ENCODE measurements around the gene TARP.
"Not testable (repeated sequence)": the region's sequence is repeated elsewhere in the genome, so short reads cannot be mapped to it uniquely, and the experiment has no call there.

Gene TARP

GRCh38 chr7:38283107-38283506 is 9.7 kb upstream of the TARP start:
- no peak overlapping the region for H3K4me3 ChIP-seq (ENCODE audit: insufficient read depth, low read depth, low read length)
- H3K36me3 ChIP-seq (replicated peaks; ENCODE audit: control insufficient read depth, insufficient read depth, low read length), result no peaks in the 10 kb centered on the region
- no peaks in the 10 kb centered on the region for H3K27me3 ChIP-seq (ENCODE audit: control insufficient read depth, insufficient read depth, low read length)
- DNase-seq, result no peak

DNA sequence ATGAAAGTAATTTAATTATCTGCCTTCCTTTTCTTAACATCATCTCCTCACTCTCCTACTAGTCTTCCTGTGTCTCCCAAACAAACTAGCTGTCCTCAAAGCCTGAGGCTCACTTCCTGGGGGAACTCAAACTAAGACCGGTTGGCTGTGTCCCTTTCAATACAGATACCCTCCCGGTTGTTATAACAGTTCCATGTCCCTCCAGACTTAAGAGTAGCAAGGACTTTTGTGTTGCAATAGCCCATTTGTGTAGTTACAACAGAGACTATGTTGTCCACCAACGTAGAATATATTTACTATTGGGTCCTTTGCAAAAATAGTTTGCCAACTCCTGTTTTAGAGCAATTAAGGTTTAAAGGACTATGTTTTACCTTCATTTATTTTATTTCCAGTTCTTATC is 8.6 kb upstream of the TARP start:
- H3K36me3 ChIP-seq (replicated peaks; ENCODE audit: control insufficient read depth, insufficient read depth, low read length), result no peaks in the 10 kb centered on the region
- no peaks in the 10 kb centered on the region for H3K27me3 ChIP-seq (ENCODE audit: control insufficient read depth, insufficient read depth, low read length)
- DNase-seq, result no peak
- H3K4me3 ChIP-seq (ENCODE audit: insufficient read depth, low read depth, low read length), result no peak overlapping the region

DNA sequence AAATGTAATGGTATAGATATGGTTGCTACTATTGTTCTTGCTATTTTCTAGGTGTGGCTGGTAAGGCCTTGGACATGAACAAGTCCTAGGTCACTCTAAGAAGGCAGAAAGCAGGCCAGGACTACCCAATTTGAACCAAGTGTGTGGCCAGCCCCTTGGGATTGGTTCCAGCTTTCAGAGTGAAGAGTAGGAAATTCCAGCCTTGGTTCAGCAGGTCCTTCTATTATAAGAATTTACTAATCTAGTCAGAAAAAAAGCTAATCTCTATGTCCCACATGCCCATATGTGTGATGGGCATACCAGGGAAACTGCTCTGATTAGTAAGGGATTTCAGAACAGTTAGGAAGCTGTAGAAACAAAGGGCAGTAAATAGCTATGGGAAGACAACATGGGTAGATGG is 7.8 kb upstream of the TARP start:
- no peaks in the 10 kb centered on the region for H3K36me3 ChIP-seq (replicated peaks; ENCODE audit: control insufficient read depth, insufficient read depth, low read length)
- DNase-seq, result no peak

DNA sequence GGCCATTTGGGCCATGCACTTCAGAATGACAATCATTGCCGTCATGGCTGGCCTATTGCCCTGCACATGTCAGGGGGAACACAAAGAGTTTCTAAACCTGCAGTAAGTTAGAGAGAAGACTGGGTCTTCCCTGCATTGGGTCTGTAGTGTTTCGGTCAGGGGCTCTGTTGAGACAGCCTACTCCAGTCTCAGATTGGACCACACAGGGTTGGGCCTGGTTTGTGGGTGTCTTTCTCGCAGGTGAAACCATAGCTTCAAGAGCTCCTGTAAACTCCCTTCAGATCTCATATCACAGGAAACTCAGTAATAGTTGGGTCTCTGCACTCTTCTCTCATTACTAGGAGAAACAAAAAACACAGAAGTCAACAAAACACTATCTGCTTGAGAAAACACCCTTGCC is 7.3 kb upstream of the TARP start:
- H3K36me3 ChIP-seq (replicated peaks; ENCODE audit: control insufficient read depth, insufficient read depth, low read length), result no peaks in the 10 kb centered on the region
- no peak overlapping the region for H3K4me3 ChIP-seq (ENCODE audit: insufficient read depth, low read depth, low read length)
- H3K27me3 ChIP-seq (ENCODE audit: control insufficient read depth, insufficient read depth, low read length), result no peaks in the 10 kb centered on the region
- DNase-seq, result no peak

More for the DNA sequence above, 7.8 kb upstream of the TARP start:
- Histone ChIP-seq H3K4me3 (ENCODE audit: insufficient read depth, low read depth, low read length) (no peak overlapping the region), H3K27me3 (ENCODE audit: control insufficient read depth, insufficient read depth, low read length) (no peaks in the 10 kb centered on the region)

GRCh38 chr7:38280000-38280399 is 6.6 kb upstream of the TARP start:
- H3K4me3 ChIP-seq (ENCODE audit: insufficient read depth, low read depth, low read length), result no peak overlapping the region
- H3K27me3 ChIP-seq (ENCODE audit: control insufficient read depth, insufficient read depth, low read length), result no peaks in the 10 kb centered on the region
- H3K36me3 ChIP-seq (replicated peaks; ENCODE audit: control insufficient read depth, insufficient read depth, low read length), result no peaks in the 10 kb centered on the region
- DNase-seq, result no peak

GRCh38 chr7:38276096-38276877 is 2.9 kb upstream of the TARP start:
- DNase-seq, result no peak
- no peaks in the 10 kb centered on the region for H3K27me3 ChIP-seq (ENCODE audit: control insufficient read depth, insufficient read depth, low read length)
- no peak overlapping the region for H3K4me3 ChIP-seq (ENCODE audit: insufficient read depth, low read depth, low read length)
- no peaks in the 10 kb centered on the region for H3K36me3 ChIP-seq (replicated peaks; ENCODE audit: control insufficient read depth, insufficient read depth, low read length)

DNA sequence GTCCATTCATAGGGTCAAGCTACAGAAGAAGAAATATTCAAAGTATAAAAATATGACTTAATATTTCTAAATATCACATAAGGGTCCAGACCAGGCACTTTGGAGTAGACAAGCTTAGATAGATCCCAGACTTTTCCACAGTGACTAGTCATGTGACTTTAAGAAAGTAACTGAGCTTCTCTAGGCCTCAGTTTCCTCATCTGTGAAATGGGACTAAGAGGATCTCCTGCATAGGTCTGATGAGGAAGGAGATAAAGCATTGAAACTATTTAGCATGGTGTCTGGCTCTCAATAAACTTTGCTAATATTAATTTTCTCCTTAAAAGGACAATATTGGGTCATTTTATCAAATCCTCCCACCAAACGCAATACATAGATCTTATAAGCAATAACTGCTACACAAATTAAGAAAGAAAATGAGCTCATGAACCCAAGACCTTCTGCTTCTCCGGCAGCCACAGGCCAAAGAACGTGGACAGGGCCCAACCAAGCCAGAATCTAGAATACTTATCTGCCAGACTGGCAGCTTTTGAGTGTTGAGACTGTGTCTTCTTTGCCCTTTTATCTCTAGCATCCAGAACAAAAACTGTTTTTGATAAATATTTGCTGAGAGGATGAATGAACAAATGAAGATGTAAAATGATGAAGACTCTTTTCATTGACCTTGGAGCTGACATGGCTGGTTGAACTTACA is 1.6 kb upstream of the TARP start:
- Histone ChIP-seq H3K36me3 (replicated peaks; ENCODE audit: control insufficient read depth, insufficient read depth, low read length) (no peaks in the 10 kb centered on the region), H3K27me3 (ENCODE audit: control insufficient read depth, insufficient read depth, low read length) (no peaks in the 10 kb centered on the region), H3K4me3 (ENCODE audit: insufficient read depth, low read depth, low read length) (no peak overlapping the region)
- DNase-seq, result no peak

GRCh38 chr7:38274486-38274885 is 1.1 kb upstream of the TARP start:
- H3K27me3 ChIP-seq (ENCODE audit: control insufficient read depth, insufficient read depth, low read length), result no peaks in the 10 kb centered on the region
- H3K36me3 ChIP-seq (replicated peaks; ENCODE audit: control insufficient read depth, insufficient read depth, low read length), result no peaks in the 10 kb centered on the region
- DNase-seq, result no peak
- no peak overlapping the region for H3K4me3 ChIP-seq (ENCODE audit: insufficient read depth, low read depth, low read length)

DNA sequence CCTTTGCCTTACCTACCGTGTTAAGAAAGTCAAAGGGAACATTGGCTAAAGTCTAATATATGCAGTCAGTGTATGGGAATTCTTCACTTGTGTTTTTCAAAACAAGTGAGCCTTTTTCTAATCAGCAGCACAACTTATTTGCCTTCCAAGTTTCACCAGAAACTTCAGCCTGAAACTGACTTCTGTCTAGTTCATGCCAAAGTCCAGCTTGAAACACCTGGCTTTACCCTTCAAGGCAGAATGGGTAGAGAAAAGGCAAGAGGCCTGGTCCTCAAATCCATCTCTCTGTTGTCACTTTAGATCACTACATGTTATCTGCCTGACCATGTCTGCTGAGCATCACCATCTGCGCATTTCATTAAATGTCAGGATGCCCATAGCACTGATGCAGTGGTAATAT is 3.0 kb downstream of the TARP start:
- not testable (repeated sequence) for H3K4me3 ChIP-seq (ENCODE audit: insufficient read depth, low read depth, low read length); H3K27me3 ChIP-seq (ENCODE audit: control insufficient read depth, insufficient read depth, low read length); DNase-seq; H3K36me3 ChIP-seq (replicated peaks; ENCODE audit: control insufficient read depth, insufficient read depth, low read length)

- not testable (repeated sequence) for H3K36me3 ChIP-seq (replicated peaks; ENCODE audit: control insufficient read depth, insufficient read depth, low read length); H3K27me3 ChIP-seq (ENCODE audit: control insufficient read depth, insufficient read depth, low read length); DNase-seq; H3K4me3 ChIP-seq (ENCODE audit: insufficient read depth, low read depth, low read length)
Observed at GRCh38 chr7:38269704-38270346, 3.6 kb downstream of the TARP start.

DNA sequence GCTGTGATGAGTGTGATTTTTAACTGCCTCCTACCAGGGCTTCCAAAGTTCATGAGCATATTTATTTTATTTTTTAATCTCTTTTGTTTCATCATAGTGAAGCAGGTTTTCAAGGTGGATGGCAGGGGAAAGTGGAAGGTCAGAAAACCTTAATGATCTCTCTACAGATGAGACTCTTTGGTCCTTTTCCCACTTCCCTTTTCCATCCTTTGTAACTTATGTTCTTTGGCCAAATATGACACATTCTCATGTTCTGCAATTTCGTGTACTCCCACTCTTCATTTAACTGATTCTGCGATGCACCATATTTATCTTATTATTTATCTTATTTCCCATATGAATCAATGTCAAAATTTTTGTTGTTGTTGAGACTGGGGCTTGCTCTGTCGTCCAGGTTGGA is 7.5 kb downstream of the TARP start:
- not testable (repeated sequence) for DNase-seq; H3K36me3 ChIP-seq (replicated peaks; ENCODE audit: control insufficient read depth, insufficient read depth, low read length); H3K4me3 ChIP-seq (ENCODE audit: insufficient read depth, low read depth, low read length); H3K27me3 ChIP-seq (ENCODE audit: control insufficient read depth, insufficient read depth, low read length)

DNA sequence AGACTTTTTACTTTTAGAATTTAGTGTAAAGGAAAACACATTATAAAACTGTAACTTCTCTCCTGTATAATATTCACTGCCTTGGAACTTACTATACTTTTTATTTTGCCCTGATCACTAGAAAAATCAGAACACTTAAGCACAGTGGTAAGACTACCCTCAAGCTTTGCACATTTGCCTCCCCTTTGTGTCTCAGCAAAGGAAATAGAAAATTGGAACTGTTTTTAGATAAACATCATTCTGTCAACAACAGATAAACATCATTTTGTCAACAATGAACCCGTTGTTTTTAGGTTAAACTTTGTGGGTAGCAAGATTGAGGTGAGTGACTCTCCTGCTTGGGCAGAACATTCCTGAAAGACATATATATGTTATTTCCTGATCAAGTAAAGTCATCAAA is 8.8 kb downstream of the TARP start:
- not testable (repeated sequence) for H3K27me3 ChIP-seq (ENCODE audit: control insufficient read depth, insufficient read depth, low read length); DNase-seq; H3K4me3 ChIP-seq (ENCODE audit: insufficient read depth, low read depth, low read length)

DNA sequence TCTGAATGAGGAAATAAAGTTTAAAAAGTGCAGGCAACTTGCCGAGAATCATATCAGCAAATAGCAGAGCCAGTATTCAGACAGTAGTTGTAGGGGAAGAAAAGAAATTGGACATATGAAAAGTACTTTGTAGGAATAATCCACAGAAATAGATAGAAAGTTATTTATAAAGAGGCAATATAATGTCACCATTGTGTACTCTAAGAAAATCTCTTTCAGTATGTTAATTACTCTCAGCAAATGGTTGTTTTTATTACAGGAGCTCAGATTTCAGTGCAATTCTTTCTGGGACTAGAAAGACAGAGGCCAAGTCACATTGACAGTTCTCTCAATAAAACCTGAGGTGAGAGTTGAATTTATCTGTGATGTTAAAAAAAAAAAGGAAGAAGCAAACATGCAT is 10.2 kb downstream of the TARP start:
- not testable (repeated sequence) for H3K4me3 ChIP-seq (ENCODE audit: insufficient read depth, low read depth, low read length); H3K36me3 ChIP-seq (replicated peaks; ENCODE audit: control insufficient read depth, insufficient read depth, low read length); DNase-seq; H3K27me3 ChIP-seq (ENCODE audit: control insufficient read depth, insufficient read depth, low read length)

More for the DNA sequence above, 8.8 kb downstream of the TARP start:
- not testable (repeated sequence) for H3K36me3 ChIP-seq (replicated peaks; ENCODE audit: control insufficient read depth, insufficient read depth, low read length)

DNA sequence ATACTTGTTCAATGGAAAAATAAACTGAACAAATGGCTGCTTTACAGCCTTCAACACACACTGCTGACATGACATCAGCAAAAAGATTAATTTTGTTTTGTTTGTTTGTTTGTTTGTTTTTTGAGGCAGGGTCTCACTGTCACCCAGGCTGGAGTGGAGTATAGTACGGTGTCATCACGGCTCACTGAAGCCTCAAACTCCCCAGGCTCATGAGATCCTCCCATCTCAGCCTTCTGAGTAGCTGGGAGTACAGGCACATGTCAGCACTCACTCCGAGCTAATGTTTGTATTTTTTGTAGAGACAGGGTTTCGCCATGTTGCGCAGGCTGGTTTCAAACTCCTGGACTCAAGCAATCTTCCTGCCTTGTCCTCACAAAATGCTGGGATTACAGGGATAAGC is 10.9 kb downstream of the TARP start:
- DNase-seq, result no peak
- Histone ChIP-seq H3K36me3 (replicated peaks; ENCODE audit: control insufficient read depth, insufficient read depth, low read length) (no peaks in the 10 kb centered on the region), H3K27me3 (ENCODE audit: control insufficient read depth, insufficient read depth, low read length) (no peaks in the 10 kb centered on the region), H3K4me3 (ENCODE audit: insufficient read depth, low read depth, low read length) (no peak overlapping the region)

DNA sequence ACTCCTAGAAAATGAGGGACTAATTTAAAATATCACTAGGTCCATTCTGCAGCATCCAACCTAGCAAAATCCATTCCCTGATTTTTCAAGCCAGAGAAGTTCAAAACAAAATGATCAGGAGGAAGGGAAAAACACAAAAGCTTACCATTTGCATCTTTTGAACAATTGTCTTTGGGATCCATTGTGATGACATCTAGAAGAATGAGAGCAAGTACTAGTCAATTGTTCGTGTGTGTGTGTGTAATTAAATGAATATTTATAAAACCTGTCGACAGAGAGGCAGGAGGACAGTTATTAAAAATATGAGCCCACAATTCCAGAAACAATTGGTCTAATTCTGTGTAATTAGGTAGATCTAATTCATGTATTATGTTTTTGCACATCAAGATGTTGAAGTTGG is 11.4 kb downstream of the TARP start:
- not testable (repeated sequence) for DNase-seq; H3K36me3 ChIP-seq (replicated peaks; ENCODE audit: control insufficient read depth, insufficient read depth, low read length); H3K4me3 ChIP-seq (ENCODE audit: insufficient read depth, low read depth, low read length); H3K27me3 ChIP-seq (ENCODE audit: control insufficient read depth, insufficient read depth, low read length)
